ENCODE measurements around the gene ZRANB1.

DNA sequence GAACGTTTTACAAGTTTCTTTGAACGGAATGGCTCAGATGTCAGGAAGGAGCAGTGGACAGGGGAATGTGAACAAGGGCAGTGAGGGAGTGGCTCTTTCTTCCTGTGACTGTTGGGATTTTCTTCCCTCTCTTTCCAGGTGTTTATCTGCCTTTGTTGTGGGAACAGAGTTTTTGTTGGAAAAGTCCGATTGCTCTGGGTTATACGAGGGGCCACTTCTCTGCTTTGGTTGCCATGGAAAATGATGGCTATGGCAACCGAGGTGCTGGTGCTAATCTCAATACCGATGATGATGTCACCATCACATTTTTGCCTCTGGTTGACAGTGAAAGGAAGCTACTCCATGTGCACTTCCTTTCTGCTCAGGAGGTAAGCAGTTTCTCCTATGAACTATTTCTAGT lies 41.4 kb downstream of the ZRANB1 start:
- no peak for TF ChIP-seq POLR2A (IDR thresholded peaks at IDR 0.05; ENCODE audit: extremely low read depth, insufficient read length)
- TF ChIP-seq, protein P1, sequence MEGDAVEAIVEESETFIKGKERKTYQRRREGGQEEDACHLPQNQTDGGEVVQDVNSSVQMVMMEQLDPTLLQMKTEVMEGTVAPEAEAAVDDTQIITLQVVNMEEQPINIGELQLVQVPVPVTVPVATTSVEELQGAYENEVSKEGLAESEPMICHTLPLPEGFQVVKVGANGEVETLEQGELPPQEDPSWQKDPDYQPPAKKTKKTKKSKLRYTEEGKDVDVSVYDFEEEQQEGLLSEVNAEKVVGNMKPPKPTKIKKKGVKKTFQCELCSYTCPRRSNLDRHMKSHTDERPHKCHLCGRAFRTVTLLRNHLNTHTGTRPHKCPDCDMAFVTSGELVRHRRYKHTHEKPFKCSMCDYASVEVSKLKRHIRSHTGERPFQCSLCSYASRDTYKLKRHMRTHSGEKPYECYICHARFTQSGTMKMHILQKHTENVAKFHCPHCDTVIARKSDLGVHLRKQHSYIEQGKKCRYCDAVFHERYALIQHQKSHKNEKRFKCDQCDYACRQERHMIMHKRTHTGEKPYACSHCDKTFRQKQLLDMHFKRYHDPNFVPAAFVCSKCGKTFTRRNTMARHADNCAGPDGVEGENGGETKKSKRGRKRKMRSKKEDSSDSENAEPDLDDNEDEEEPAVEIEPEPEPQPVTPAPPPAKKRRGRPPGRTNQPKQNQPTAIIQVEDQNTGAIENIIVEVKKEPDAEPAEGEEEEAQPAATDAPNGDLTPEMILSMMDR (IDR thresholded peaks at IDR 0.05; ENCODE audit: low read depth, low read length), result no peak

All from NB4 (cell line).